ENCODE data around the gene DNAJB5. TPM values are rescaled to one million over a fixed set of nuclear protein-coding genes. Genes with fewer than 3 reads are reported as not detected.
A peak's percentile ranks its signal among the peaks of the same experiment; 100 is the strongest.

DNAJB5 gene
- total and polyA plus RNA-seq, 2 donors (not counting 1 experiment from before 2014, with no cell fraction given) = 8.1 to 9.9 TPM

- Histone ChIP-seq H2AFZ (ENCODE audit: low read length) (no peak overlapping the region), H3K9me3 (ENCODE audit: control insufficient read depth, insufficient read depth, low read depth, low read length) (no peaks in the 10 kb centered on the region), H4K20me1 (ENCODE audit: control insufficient read depth, extremely low read depth, insufficient read depth, low read length) (no peaks in the 10 kb centered on the region), H3K4me3 (replicated peaks in 1 of 4; ENCODE audit: control extremely low read depth in 1 of 4, insufficient read depth in 1 of 4, low read depth in 3 of 4, low read length in 4 of 4) (no peak overlapping the region), H3K36me3 (ENCODE audit: control insufficient read depth, insufficient read depth, low read length) (peaks cover 1% of the 10 kb centered on the region), H3K4me2 (ENCODE audit: extremely low read depth, insufficient read depth, low read length) (no peak overlapping the region), H3K4me1 (ENCODE audit: control insufficient read depth, extremely low read depth, insufficient read depth, low read length) (peaks cover 4% of the 10 kb centered on the region), H3K27ac (ENCODE audit: insufficient read depth, low read length) (no peak overlapping the region), H3K9ac (ENCODE audit: insufficient read depth, low read length) (no peak overlapping the region), H3K27me3 (ENCODE audit: control insufficient read depth, insufficient read depth, low read length) (no peaks in the 10 kb centered on the region), H3K79me2 (ENCODE audit: control insufficient read depth, insufficient read depth, low read length) (no peaks in the 10 kb centered on the region)
- no peak for TF ChIP-seq CTCF (conservative IDR thresholded peaks at IDR 0.05 in 1 of 2, IDR thresholded peaks at IDR 0.05 in 1 of 2; ENCODE audit: low read depth in 1 of 2, low read length in 2 of 2)
- no peak for TF ChIP-seq EZH2 (IDR thresholded peaks at IDR 0.05; ENCODE audit: low read length, missing control alignments)
- no peak for DNase-seq (ENCODE audit: low read depth in 2 of 2)
Measured at GRCh38 chr9:35042891-35043545, 53.5 kb downstream of the DNAJB5 start.

GRCh38 chr9:35044071-35044470, 54.5 kb downstream of the DNAJB5 start:
- H3K4me1 ChIP-seq (ENCODE audit: control insufficient read depth, extremely low read depth, insufficient read depth, low read length) = peaks cover 4% of the 10 kb centered on the region
- H3K27ac ChIP-seq (ENCODE audit: insufficient read depth, low read length) = no peak overlapping the region
- no peaks in the 10 kb centered on the region for H4K20me1 ChIP-seq (ENCODE audit: control insufficient read depth, extremely low read depth, insufficient read depth, low read length)
- no peak overlapping the region for H2AFZ ChIP-seq (ENCODE audit: low read length)
- H3K4me2 ChIP-seq (ENCODE audit: extremely low read depth, insufficient read depth, low read length) = no peak overlapping the region
- H3K79me2 ChIP-seq (ENCODE audit: control insufficient read depth, insufficient read depth, low read length) = no peaks in the 10 kb centered on the region
- H3K27me3 ChIP-seq (ENCODE audit: control insufficient read depth, insufficient read depth, low read length) = no peaks in the 10 kb centered on the region
- H3K9ac ChIP-seq (ENCODE audit: insufficient read depth, low read length) = no peak overlapping the region
- no peak overlapping the region for H3K4me3 ChIP-seq (replicated peaks in 1 of 4; ENCODE audit: control extremely low read depth in 1 of 4, insufficient read depth in 1 of 4, low read depth in 3 of 4, low read length in 4 of 4)
- no peak for TF ChIP-seq CTCF (conservative IDR thresholded peaks at IDR 0.05 in 1 of 2, IDR thresholded peaks at IDR 0.05 in 1 of 2; ENCODE audit: low read depth in 1 of 2, low read length in 2 of 2)
- no peak for TF ChIP-seq EZH2 (IDR thresholded peaks at IDR 0.05; ENCODE audit: low read length, missing control alignments)
- H3K9me3 ChIP-seq (ENCODE audit: control insufficient read depth, insufficient read depth, low read depth, low read length) = no peaks in the 10 kb centered on the region
- DNase-seq (ENCODE audit: low read depth in 2 of 2) = peak in 1 of 2 donors; percentile 49
- H3K36me3 ChIP-seq (ENCODE audit: control insufficient read depth, insufficient read depth, low read length) = peaks cover 1% of the 10 kb centered on the region

Other genes starting within 250 kb of the DNAJB5 start
- gene PHF24, start 31.5 kb upstream of the DNAJB5 start, total RNA-seq = under 0.01 and 0.17 TPM in 2 replicates
- gene PHF24, start 31.5 kb upstream of the DNAJB5 start, polyA plus RNA-seq = not detected in 2 replicates
- 220 and 340 TPM in 2 replicates for gene VCP, start 82.9 kb downstream of the DNAJB5 start, total RNA-seq
- gene VCP, start 82.9 kb downstream of the DNAJB5 start, polyA plus RNA-seq = 298 and 306 TPM in 2 replicates
- 9.2 and 12.2 TPM in 2 replicates for gene FANCG, start 90.2 kb downstream of the DNAJB5 start, total RNA-seq
- gene FANCG, start 90.2 kb downstream of the DNAJB5 start, polyA plus RNA-seq = 6.6 and 19.4 TPM in 2 replicates
- 7.4 and 14.0 TPM in 2 replicates for gene PIGO, start 106.8 kb downstream of the DNAJB5 start, total RNA-seq
- gene PIGO, start 106.8 kb downstream of the DNAJB5 start, polyA plus RNA-seq = 14.8 and 18.6 TPM in 2 replicates
- 170 and 178 TPM in 2 replicates for gene STOML2, start 113.4 kb downstream of the DNAJB5 start, total RNA-seq
- gene STOML2, start 113.4 kb downstream of the DNAJB5 start, polyA plus RNA-seq = 94.0 and 144 TPM in 2 replicates
- gene ATOSB, start 126.1 kb downstream of the DNAJB5 start, total RNA-seq = 8.7 and 18.2 TPM in 2 replicates
- 24.5 and 25.4 TPM in 2 replicates for gene ATOSB, start 126.1 kb downstream of the DNAJB5 start, polyA plus RNA-seq
- gene UNC13B, start 172.3 kb downstream of the DNAJB5 start, total RNA-seq = 20.8 and 38.3 TPM in 2 replicates
- 9.7 and 21.6 TPM in 2 replicates for gene UNC13B, start 172.3 kb downstream of the DNAJB5 start, polyA plus RNA-seq

Data from fibroblast of lung (primary cell).